IPS DF 19.7 (cell line): Measurements from ENCODE around the gene GNAQ.
A peak's percentile ranks its signal among the peaks of the same experiment; 100 is the strongest.

Source experiments
- DNase-seq: peaks from one replicate; pipeline ENCODE4 v3.0.0-alpha.2; 2013; ENCODE audit warnings: low read depth, low spot score

GNAQ gene

DNA sequence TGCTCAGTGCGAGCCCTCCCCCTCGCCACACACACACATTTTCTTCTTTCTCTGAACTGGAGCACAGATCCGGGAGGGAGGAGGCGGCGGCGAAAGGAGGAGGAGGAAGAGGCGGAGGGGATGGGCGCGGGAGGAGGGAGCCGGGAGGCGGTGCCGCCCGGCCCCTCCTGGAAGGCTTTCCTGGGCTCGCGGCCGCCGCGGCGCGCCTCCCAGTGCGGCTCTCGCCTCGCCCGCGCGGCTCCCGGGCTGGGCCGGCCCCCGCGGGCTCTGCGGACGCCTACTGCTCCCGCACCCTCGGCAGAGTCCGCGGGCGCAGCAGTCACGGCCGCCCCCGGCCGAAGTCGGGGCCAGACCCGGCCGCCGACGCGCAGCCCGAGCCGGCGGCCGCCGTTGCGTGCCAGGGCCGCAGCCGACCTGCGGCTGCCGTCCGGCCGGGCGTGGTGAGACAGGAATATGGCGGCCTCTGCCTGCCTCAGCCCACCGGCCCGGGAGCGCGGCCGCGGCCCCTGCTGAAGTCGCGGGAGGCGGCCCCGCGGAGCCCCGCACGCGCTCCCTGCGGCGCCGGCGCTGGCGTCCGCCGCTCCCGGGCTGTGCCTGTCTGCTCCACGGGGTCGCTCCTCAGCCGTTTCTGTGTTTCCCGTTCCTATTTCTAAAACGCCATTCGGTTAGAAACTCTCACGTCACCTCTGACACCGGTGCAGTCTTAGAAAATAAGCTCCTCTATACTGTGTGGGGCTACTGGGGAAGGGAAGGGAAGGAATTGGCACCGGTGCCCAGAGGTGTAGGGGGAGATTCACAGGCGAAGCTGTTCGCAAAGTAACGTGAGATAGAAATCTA lies 500 bp upstream of the GNAQ start:
- peak; percentile 67 for DNase-seq

GRCh38 chr9:78030553-78031443 lies 813 bp downstream of the GNAQ start:
- no peak for DNase-seq

DNA sequence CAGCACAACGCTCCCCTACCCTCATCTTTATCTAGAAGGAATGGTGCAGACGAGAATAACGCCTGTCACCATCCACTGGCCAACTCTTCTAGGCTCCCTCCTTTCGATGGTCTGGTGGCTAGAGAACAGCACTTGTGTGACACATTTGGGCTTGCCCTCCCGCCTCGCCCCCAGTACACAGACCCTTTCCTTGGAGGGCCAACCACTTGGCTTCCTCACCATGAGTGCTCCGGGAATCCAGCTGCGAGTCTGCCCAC lies 1.4 kb downstream of the GNAQ start:
- no peak for DNase-seq

GRCh38 chr9:78029551-78030295 lies 1.9 kb downstream of the GNAQ start:
- no peak for DNase-seq

DNA sequence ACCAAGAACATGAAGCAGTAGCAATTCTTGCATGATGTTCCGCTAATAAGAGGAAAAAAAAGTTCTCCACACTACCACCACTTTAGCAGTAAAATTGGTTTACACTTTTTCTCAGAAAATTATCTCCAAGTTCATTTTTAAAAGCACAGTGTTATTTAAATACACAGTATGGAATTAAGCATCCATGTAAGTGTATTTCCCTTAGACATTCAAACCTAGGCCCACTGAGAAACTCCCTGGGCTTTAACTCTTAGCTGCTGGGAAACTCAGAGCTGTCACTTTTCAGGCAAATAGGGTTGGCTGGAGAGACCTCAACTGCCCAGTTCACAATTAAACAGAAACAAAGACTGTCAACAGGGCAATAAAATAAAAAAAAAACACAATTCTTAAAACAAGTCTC lies 2.7 kb downstream of the GNAQ start:
- DNase-seq: no peak

- no peak for DNase-seq
Measured at GRCh38 chr9:78026947-78027346, 4.7 kb downstream of the GNAQ start.

GRCh38 chr9:78026416-78026815 lies 5.2 kb downstream of the GNAQ start:
- DNase-seq: no peak

DNA sequence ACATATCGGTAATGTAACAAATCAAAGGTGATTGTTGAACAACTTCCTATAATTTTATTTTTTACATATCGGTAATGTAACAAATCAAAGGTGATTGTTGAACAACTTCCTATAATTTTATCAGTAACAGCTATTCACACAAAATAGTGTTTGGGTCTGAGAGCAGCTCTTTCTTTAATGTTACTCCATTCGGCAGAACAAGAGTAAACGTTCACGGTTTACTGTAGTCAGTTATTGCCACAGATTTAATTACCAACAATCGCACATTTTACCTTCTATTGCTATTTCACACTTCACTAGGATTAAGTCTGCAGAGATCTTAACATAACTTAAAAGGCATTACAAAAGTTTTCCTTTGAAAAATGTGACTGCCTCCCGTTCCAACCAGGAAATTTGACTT lies 6.4 kb downstream of the GNAQ start:
- DNase-seq: no peak

DNA sequence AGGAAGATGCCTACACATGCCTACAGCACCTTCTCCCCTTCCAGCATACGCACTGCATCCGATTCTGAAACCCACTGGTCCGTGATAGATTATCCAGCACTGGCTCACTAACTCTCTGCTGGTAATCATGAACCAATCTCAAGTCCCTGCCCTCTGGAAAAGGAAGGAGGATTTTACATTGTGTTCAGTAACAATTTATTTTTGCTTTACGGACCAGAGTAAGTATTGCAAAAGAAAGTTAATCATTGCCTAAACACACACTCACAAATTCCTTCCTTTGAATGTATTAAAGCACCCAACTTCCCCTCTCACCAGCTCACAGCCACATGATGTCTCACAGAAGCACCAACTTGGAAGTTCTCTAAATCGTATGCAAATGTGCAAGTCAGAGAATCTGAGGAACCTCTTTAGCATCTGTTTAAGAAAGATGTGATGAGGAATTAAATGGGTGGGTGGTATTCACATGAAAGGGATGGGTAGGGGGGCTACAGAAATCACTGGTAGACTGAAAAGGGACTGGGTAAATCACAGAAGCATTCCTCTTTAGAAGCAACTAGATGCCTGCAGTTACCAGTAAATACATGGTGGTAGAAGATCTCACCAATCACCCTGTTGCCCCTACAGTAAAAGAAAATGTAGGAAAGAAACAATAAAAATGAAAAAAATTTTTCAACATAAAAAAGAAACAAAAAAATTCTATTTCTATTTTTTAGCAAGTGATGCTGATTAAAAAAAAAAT lies 8.4 kb downstream of the GNAQ start:
- no peak for DNase-seq

GRCh38 chr9:78021697-78022096 lies 9.9 kb downstream of the GNAQ start:
- no peak for DNase-seq

- DNase-seq: no peak
Measured at GRCh38 chr9:78017190-78017693, 14.4 kb downstream of the GNAQ start.

DNA sequence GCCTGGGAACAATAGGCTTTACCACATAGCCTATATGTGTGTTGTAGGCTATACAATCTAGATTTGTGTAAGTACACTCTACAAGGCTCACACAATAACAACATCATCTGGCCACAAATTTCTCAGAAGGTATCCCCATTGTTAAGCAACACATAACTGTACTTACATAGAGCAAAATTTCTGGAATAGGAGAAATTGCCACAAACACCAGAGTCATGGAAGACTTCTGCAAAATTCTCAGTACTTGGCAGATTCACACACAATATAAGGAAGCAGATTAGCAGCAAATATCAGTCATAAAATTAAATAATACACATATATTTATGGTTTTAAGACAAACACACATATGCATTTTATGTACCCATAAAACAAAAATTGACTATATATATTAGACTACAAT lies 16.4 kb downstream of the GNAQ start:
- DNase-seq: no peak

DNA sequence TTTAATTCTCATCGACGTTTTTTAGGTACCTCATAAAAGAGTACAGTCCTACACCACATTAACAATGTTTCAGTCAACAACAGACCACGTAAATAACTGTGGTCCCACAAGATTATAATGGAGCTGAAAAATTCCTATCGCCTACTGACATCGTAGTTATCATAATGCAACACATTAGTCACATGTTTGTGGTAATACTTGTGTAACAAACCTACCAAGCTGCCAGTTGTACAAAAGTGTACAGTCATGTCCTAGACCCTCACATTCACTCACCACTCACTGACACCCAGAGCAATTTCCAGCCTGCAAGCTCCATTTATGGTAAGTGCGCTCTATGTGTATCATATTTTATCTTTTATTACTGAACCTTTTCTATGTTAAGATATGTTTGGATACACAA lies 16.8 kb downstream of the GNAQ start:
- DNase-seq: no peak

- no peak for DNase-seq
Measured at GRCh38 chr9:78013934-78014333, 17.7 kb downstream of the GNAQ start.

- no peak for DNase-seq
Measured at GRCh38 chr9:78011049-78011448, 20.6 kb downstream of the GNAQ start.

DNA sequence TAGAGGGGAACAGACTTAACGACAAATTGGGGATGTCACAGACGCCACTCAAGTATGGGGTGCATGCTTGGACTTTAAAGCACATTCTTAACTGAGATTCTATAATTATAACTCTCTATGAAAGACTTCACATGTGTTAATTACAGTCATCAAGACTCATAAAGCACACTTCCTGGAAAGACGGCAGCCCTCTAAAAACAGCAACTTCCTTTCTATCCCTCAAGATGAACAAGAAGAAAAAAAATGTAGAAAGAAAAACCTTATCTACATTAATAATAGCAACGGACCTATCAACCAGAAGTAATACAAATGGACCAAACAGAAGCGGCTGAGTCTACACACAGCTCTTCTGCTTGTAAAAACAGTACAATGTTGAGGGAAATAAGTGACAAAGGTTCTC lies 21.2 kb downstream of the GNAQ start:
- no peak for DNase-seq

- no peak for DNase-seq
Measured at GRCh38 chr9:78009186-78009585, 22.4 kb downstream of the GNAQ start.

DNA sequence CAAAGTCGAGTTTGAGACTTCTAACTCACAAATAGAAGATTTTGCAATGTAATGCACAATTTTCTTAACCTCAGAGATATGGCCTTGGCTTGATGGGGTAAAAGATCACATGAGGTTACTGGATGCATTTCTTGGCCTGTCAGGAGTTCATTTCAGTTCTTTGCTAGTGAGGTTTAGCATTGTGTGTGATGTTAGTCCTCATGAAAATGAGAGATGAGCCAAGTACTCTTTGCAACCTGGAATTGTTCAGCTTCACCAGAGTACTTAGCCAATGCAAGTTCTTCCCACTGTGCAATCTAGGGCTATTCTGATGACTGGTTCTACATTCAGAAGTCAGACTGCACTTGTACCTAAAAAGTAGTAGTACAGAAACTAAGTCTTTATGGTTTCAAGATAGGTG lies 24.9 kb downstream of the GNAQ start:
- DNase-seq: no peak

DNA sequence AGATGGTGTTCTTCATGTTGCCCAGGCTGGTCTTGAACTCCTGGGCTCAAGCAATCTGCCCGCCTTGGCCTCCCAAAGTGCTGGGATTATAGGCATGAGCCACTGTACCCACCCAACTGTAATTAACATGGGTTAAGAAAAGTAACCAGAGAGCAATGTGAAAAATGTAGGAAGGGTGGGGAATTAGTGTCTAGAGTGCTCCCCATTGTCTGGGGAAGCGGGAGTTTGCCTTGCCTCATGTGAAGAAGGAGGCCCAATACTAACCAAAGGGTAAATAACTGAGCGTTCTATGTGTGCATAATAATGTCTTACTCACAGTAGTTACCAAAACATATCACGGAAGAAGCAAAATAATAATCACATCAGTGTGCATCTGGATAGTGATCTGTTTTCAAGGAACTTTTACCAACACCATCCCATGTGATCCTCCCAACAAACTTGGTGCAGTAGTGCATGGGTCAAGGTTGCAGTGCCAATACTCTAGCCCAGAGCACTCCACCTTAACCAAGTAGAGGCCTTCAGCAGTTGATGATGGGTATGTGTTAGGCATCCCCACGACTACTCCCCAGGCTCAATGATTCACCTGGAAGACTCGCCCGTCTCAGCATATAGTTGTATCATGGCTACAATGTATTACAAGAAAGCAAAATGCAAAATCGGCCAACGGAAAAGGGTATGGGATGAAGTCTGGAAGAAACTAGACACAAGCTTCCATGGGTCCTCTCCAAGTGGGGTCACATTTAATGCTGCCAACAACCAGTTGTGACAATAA lies 26.2 kb downstream of the GNAQ start:
- no peak for DNase-seq

GRCh38 chr9:78004478-78005229 lies 27.0 kb downstream of the GNAQ start:
- no peak for DNase-seq
